Left hindlimb (tissue), 1 donor: ENCODE data around the gene TRAPPC1.

ENCODE experiments used
- DNase-seq: peaks from one replicate; pipeline ENCODE4 v3.0.0-alpha.2; 2018

Gene TRAPPC1

DNA sequence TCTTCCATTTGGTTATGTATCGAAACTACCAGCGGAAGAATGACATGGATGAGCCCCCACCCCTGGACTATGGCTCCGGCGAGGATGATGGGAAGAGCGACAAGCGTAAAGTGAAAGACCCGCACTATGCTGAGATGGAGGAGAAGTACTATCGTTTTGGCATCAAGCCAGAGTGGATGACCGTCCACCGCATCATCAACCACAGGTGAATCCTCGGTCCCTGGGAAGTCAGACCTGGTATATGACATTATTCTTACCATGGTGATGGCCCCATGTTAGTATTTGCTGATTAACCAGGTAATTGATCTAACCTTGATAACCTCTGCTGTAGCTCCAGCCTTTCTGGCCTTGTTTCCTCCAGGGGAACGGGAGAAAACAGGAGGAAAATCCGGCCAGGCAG, 34.7 kb downstream of the TRAPPC1 start:
- no peak for DNase-seq

DNA sequence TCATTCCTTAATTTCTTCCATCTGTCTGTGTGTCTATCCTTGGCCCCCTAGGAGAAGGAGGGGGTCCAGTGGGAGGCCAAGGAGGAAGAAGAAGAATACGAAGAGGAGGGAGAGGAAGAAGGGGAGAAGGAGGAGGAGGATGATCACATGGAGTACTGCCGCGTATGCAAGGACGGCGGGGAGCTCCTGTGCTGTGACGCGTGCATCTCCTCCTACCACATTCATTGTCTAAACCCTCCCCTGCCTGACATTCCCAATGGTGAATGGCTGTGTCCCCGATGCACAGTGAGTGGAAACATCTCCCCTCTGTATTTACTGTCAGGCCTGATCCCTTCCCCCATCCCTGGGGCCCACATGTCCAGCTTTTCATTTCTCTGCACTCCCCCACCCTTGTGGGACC, 36.9 kb downstream of the TRAPPC1 start:
- no peak for DNase-seq

DNA sequence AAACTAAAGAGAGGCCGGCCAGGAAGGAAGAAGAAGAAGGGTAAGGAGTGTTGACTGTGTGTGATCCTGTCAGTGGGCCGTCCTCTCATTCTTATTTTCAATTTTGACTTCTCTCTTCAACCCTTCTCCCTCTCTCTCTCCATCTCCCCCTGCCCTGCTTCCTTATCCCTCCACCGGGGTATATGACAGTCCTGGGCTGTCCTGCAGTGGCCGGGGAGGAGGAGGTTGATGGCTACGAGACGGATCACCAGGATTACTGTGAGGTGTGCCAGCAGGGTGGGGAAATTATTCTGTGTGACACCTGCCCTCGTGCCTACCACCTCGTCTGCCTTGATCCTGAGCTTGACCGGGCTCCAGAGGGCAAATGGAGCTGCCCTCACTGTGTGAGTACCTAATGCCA, 37.5 kb downstream of the TRAPPC1 start:
- no peak for DNase-seq

DNA sequence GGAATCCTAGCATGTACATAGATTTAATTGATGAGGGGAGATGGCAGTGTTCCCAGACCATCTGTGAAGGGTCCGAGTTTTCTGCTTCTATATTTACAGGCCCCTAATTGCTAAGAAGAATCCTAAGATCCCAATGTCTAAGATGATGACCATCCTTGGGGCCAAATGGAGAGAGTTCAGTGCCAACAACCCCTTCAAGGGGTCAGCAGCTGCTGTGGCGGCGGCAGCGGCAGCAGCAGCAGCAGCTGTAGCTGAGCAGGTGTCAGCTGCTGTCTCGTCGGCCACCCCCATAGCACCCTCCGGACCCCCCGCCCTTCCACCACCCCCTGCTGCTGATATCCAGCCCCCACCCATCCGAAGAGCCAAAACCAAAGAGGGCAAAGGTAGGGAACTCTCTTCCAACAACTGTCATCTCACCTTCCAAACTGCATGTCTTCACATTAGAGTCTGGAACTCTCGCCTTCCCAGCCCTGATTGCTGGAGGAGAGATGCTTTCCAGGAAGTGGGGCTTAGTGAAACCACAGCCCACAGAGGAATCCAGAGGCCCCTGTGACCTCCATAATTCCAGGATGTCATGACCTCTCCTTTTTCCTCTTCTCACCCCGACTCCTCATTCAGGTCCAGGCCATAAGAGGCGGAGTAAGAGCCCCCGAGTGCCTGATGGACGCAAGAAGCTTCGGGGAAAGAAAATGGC, 38.4 kb downstream of the TRAPPC1 start:
- no peak for DNase-seq

DNA sequence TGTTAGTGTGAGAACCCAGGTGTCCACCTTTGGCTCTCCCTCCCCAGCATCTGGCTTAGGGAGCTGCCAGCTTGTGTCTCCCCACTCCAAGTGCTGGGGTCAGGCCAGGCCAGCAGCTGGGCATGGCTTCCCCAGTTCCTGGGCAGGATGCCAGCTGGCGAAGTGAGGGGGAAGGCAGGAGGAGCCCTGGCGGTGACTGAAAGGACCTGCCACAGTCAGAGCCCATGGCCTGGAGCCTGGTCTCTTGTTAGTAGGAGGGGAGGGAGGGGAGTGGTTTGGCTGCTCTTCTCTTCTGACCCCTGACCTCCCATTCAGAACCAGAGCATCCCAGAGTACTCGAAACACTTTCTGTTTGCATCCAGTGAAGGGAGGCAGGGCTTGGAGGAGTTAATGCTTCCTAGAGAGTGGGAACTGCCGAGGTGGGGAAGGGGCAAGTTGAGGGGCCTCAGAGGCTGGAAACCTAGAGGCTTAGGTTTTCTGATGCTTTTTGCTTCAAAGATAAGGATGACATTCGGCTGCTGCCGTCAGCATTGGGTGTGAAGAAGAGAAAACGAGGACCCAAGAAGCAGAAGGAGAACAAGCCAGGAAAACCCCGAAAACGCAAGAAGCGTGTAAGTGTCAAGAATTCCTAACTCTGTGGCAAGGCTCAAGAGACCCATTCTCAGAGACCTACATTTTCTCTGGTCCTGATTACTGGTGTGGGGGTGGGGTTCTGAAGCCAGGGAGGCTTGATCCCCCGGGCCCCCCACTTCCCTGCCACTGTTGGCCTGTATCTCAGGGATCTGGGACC, 42.4 kb downstream of the TRAPPC1 start:
- DNase-seq: peak; percentile 95

DNA sequence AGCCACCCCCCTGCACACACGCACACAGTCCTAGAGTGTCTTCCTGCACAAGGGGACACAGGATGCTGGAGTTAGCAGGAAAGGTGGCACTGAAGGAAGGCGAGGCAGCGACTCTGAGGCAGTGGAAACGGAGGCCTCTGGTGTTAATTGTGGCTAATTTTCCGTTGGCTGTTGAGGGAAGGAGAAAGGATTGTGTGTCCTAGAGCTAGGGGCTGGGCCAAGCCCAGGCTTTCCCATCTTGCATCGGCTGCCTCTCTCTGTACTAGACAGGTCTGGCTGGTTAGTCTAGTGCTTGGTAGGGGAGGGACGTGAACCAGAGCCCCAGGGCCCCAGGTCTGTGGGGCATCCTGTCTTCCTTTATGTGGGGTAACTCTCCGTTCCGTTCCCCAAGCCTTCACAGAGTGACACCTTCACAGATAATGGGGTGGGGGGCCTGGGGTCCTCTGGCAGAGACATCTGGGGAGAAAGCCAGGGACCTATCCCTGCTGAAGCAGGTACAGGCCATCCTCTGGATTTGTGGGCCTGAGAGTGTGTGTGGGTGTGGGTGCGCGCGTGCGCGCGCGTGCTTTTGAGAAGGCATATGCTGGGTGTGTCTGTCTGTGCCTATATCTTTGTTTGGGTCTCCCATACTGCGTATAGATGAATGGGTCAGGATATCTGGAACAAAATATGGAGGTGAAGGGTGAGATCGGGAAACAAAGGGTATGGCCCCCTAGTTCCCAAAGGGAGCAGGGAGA, 43.4 kb downstream of the TRAPPC1 start, which contains the start of gene CHD3:
CHD3 (plus strand) TSS at position 606 of the 737 bp plus-strand sequence. CDS start 212 bp downstream, outside the sequence.
- peak; percentile 59 for DNase-seq

DNA sequence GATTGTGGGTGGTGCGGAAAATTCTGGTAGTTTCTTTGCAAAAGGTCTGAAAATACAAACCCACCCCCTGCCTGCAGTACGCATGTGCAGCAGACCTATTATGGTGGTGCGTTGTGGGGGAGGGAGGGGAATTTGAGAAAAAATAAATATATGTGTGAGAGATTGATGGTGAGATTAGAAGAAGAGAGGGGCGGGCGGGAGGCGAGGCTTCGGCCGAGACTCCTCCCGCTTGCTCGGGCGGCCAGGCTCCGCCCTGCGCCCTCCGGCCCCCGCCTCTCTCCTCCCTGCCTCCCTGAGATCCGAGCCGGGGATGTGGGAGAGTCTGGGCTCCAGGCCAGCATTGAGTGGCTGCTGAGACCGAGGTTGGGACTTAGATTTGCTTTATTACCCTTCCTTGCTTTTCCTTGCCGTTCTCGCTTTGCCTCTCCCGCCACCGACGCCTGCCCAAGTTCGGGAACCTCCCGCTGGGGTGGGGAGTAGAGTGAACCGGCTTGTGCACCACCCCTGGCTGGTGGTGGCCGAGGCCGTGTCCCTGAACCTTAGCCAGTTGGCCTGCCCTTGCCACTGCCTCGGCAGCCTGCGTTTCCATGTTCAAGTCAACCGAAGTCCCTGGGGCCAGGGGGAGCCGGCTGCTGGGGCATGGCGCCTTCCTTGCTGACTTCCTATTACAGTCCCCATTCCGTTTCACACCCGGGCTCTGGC, 44.1 kb downstream of the TRAPPC1 start:
- DNase-seq: peak; percentile 98

DNA sequence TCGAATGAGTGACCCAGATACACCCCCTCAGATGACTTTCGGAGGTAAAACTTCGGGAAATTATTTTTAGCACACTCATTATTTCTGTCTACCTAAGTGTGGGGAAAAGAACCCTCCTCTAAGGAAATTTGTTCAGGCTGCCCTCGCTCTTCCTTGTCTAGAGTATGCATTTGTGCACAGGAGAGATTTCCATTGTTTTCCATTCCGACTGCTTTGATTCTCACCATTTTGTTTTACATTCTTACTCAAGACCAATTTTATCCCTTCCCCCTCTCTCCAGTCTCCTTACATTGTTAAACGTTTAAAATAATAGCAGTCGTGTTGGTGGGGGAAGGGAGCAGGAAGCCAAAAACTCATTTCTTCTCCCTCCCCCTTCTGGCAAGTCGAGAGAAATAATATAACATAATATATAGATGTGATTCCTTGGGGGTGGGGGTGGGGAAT, 44.7 kb downstream of the TRAPPC1 start:
- DNase-seq: no peak

DNA sequence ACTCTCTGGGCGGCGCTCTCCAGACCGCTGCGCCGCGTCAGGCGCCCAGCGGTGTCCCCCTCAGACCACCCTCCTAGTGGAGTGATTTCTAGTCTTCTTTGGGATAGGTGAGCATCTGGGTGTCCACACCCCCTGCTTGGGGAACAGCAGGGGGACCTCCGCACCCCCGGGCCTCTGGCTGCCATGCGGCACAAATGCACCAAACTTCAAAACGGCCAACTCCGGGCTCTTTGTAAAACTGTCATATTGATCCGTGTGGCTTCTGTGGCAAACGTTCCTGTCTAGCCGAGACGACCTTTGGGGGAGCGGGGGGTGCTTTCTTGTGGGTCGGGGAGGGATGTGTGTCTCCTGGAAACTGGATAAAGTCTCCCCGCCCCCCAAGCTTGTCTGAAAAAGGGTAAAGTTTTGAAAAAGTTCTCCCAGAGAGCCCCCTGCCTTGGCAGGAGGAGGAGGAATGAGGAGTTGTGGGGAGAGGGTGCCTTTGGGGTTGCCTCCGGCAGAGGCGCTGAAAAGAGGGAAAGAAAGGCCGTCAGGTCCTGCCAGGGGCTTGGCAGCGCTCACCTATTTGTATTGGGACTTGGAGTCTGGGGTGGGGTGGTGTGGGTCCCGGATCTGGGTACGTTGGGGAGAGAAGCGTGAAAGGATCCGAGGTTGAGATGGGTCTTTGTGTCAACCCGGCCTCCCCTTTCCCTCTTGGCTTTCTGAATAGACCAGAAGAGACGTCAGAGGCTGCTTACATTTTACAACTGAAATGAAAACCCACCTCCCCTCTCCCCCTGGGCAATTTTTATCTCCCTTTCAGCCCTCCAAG, 45.3 kb downstream of the TRAPPC1 start:
- DNase-seq: peak; percentile 70

DNA sequence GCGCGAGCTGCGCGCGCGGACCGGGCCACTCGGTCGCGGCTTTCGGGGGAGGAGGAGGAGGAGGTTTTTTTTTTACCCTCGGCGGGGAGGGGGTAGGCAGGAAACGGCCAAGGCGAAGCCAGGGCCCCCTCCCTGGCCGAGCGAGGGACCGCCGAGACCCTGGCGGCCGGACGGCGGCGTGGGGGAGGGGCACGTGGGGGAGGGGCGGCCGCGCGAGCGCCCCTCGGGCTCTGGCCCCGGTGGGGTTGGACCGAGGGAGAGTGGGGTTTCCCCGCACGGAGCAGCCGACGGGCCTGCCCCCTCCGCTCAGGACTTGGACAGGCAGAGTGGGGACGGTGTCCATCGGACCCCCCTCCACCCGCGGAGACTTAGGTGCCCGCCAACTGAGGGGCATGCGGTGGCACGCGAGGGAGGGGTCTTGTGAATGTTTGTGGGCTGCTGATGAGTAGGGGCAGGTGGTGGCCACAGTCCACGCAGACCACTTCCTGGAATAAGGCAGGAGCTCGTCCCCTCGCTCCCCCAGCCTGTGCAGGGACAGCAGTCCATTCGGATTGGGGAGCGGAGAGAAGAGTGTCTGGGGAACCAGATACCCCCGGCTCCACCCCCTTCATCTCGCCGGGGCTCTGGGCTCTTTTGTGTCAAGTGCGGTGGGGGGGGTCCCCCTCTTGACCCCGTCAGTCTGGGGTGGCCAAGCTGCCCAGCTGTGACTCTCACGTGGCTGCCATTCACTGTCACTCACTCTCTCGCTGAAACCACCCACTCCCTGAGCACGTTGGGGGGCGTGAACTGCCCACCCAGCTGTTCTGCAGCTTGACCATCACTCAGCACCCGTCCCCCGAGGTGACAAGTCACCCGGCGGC, 46.1 kb downstream of the TRAPPC1 start:
- peak; percentile 79 for DNase-seq

DNA sequence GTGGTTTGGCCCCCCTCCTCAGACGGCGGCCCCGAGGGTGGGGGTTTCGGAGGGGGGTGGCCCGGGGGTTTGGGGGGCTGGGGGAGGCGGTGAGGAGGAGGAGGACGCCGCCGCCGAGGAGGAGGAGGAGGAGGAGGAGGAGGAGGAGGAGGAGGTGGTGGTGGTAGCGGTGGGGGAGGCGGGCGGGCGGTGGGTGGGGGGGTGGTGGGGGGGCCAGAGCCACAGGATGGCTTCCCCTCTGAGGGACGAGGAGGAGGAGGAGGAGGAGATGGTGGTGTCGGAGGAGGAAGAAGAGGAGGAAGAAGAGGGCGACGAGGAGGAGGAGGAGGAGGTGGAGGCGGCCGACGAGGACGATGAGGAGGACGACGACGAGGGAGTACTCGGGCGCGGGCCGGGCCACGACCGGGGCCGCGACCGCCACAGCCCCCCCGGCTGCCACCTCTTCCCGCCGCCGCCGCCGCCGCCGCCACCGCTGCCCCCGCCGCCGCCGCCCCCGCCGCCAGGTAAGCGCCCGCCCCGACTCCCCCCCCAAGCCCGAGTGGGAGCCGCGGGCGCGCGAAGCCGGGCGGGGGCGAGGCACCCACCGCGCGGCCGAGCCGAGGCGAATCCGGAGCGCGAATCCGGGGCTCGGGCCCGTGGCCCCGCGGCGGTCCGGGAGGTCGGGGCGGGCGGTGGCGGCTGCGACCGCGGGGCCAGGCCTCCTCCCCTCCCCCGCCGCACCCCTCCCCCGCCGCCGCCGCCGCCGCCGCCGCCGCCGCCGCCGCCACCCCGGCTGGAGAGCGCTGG, 47.0 kb downstream of the TRAPPC1 start:
- peak; percentile 61 for DNase-seq

DNA sequence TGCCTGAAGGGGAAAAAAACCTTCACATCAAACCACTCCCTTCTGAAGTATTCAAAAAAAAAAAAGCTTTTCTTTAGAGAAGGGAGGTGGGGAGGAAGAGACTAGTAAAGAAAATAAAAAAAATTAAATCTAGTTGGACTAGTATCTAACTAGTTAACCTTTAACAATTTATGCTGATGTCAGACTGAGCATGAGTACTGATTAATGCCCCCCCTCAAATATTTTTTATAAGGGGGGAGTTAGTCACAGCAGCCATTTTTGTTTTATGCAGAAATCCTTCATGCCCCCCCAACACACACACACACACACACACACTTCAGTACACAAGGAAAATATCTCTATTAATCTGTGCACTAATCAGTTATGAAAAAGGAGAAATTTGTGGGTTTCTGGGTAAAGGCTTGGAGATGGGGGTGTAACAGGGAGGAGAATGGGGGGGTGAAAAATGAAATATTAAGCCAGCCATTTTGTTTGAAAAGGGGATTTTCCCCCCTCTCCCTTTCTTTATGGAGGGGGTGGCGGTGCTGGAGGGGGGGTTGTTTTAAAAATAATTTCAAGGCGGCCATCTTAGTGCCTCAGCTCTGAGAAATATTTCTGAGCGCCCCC, 47.9 kb downstream of the TRAPPC1 start:
- no peak for DNase-seq

DNA sequence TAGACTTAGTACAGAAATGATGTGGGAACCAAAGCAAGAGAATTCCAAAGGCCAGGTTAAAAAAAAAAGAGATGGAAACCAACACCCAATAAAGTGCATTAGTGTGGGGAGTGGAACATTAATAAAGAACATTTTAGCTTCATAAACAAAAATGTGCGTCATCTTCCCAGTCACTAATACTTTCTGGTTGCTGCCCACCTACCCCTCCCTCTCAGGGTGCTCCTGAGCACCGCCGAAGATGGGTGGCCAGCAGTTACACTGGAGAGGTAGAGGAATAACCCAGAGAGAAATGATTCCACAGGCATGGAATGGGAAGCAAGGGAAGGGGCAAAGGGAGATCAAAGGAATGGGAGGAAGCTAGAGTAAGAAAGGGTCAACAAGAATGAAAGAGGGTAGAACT, 49.1 kb downstream of the TRAPPC1 start:
- DNase-seq: no peak

DNA sequence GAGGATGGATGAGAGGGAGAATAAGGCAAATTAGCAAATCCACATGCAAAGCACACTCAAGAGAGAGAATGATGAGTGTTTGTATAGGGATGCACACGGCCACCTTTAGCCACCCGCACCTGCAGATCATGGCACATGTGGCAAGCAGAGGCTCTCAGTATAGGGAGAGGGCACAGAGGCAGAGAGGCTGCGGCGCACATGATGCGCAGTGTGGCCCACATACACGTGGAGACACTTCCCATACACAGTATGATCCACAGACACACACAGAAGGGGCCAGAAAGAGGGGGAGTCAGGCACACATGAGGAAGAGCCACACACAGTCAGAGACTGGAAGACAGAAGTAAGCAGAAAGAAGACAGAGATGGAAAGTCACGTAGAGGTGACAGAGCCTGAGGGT, 49.7 kb downstream of the TRAPPC1 start:
- DNase-seq: no peak

DNA sequence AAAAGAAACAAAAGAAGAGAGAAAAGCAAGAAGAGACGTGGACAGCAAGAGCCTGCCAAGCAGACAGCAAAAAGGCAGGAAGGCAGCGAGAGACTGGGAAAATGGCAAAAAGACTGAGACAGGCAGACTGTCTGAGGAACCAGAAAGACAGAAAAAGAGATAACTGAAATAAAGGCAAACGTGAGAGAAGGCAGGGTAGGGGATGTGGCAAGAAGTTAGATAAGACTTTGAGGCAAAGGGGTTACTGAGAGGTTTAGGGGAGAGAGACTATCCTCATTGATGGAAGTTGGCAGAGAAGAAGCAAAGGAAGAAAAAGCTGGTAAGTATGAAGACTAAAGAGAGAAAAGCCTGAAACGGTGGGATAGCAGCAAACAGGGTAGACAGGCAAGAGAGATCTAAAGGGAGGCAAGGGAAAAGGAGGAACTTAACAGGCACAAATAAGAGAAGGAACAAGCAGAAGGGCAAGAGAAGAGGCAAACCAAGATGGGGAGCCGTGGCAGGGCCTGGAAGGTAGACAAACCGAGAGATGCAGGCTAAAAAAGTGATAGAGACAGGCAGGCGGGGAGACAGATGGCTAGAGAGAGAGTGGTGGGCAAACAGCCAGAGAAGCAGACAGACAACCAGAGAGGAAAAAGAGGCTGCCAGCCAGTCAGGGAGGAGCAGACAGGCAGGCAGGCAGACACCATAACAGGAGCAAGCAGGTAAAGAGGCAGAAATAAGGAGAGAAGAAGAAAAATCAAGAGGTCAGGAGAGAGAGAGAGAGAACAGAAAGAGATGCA, 50.3 kb downstream of the TRAPPC1 start:
- no peak for DNase-seq
